Measurements from ENCODE around the gene CADM1. TPM values are rescaled to one million over a fixed set of nuclear protein-coding genes. Genes with fewer than 3 reads are reported as not detected.

CADM1 gene
- total and polyA plus RNA-seq, 9 of the 15 experiments (the other 6 are each of a cell fraction or from before 2014, with no cell fraction given) = 0.42 TPM; not detected in 8

GRCh38 chr11:115423728-115424459 lies 80.3 kb downstream of the CADM1 start:
- Histone ChIP-seq H4K20me1 (replicated peaks; ENCODE audit: control insufficient read depth, insufficient read depth, low read length) (0 out of 2 replicates have a peak, but pooled peaks cover 2% of the 10 kb centered on the region), H3K27ac (ENCODE audit: extremely low read depth, low read depth, low read length) (no peak overlapping the region), H3K9me1 (ENCODE audit: control insufficient read depth, insufficient read depth, low read length) (no peaks in the 10 kb centered on the region), H3K4me2 (ENCODE audit: insufficient read depth, low read length) (no peak overlapping the region), H3K4me1 (replicated peaks in 1 of 2; ENCODE audit: control insufficient read depth in 2 of 2, insufficient read depth in 2 of 2, low read length in 2 of 2) (no peaks in the 10 kb centered on the region), H3K27me3 (ENCODE audit: control insufficient read depth in 2 of 2, insufficient read depth in 2 of 2, low read length in 2 of 2) (no peaks in the 10 kb centered on the region), H3K9me3 (replicated peaks; ENCODE audit: control insufficient read depth, insufficient read depth, low read depth, low read length) (no peaks in the 10 kb centered on the region), H2AFZ (ENCODE audit: low read depth, low read length) (no peak overlapping the region), H3K79me2 (ENCODE audit: control insufficient read depth, insufficient read depth, low read length) (no peaks in the 10 kb centered on the region), H3K4me3 (no peak overlapping the region), H3K9ac (ENCODE audit: insufficient read depth in 1 of 2, low read depth in 2 of 2, low read length in 2 of 2) (no peak overlapping the region), H3K36me3 (ENCODE audit: control insufficient read depth, insufficient read depth, low read length) (no peaks in the 10 kb centered on the region)
- TF ChIP-seq THRB (CRISPR knock-in tag; conservative IDR thresholded peaks at IDR 0.05) = no peak
- no peak for TF ChIP-seq GTF2B (IDR thresholded peaks at IDR 0.05; ENCODE audit: extremely low read depth, insufficient read length)
- no peak for TF ChIP-seq HMGN3 (IDR thresholded peaks at IDR 0.05; ENCODE audit: borderline replicate concordance, extremely low read depth, insufficient read length, low read depth, low read length)
- FAIRE-seq (no peak), DNase-seq (ENCODE audit: extremely low read depth in 1 of 4, low spot score in 3 of 4) (no peak), ATAC-seq (no peak)
- ChIA-PET CTCF (ENCODE audit: low intra/inter-chr PET ratio) (no interaction called here), POLR2A (interaction anchor here (0.9 kb wide), 1 partner anchor 9 kb away, joined by 3 read pairs; no protein-coding TSS in a partner anchor)
- in situ Hi-C loops (cut with MboI) = no loop called here
- intact Hi-C loops (cut with micrococcal nuclease) = no loop called here
- no TSS peak for BruUV-seq (replicated peaks)
- 2% methylated on average over 7 of the region's 7 CpGs for WGBS (ENCODE audit: insufficient coverage, low coverage, missing lambda C conversion rate)

Data from K562 (cell line).